Activated CD4-positive, alpha-beta T cell treated with anti-CD3 and anti-CD28 coated beads for 48 hours (primary cell): ENCODE measurements around the gene APEH.
A peak's percentile ranks its signal among the peaks of the same experiment; 100 is the strongest.
"Not testable (repeated sequence)": the region's sequence is repeated elsewhere in the genome, so short reads cannot be mapped to it uniquely, and the experiment has no call there.

Experiments used
- DNase-seq: peaks from one replicate; pipeline ENCODE4 v3.0.0-alpha.2; 2020

APEH gene

DNA sequence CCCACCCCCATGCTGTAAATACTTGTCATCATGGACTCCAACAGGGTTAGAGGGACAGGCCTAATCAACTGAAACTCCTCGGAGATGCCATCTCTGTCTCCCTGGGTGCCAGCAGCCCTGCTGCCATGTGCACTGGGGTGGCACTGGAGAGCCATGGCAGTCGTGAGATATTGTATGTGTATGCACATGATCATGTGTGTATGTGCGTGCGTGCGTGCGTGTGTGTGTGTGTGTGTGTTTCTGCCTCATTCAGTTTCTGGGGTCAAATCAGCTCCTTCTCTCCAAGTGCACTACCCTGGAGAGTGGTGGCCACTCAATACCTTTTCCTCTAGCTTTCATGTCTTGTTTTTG, 3.2 kb upstream of the APEH start:
- DNase-seq = no peak

DNA sequence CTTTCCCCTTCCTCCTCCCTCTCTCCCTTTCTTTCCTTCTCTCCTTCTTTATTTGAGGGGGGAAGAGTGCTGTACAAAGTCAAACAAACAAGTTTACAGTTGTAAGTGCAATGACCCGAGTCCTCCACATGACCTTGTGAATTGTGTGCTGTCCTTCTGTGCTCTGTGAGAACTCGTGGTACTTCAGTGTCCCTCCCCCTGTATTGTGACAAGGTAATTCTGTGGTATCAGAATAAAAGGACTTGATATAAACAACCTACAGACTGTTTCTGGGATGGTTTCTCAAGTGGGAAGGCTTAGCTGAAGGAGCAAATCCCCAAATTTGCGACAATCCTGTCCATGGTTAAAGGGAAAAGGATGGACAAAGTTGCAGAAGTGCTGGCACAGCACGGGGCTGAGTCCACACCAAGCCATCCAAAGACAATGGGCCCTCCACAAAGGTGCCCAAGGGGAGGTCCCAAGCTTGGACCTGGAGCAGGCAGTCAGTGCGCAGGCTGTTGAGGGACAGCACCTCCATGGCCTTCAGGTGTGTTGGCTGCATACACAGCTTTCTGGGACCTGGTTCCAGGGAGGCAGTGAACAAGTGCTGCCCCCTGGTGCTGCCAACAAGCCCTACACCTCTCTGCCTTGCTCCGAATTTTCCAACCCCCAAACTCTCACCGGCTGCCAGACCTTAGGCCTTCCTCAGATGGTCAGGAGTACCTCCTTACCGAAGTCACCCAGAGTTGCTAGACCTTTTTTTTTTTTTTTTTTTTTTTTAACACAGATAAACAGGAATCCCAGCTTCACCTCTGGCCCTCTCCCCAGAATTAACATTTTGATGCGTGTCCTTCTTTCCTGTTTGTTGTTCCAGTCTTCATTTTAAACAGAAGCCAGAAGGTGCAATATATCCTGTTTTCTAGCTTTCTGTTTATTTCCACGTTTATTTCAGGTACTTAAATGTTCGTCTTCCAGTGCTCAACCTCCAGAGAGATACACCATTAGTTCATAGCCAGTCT, 2.6 kb upstream of the APEH start:
- DNase-seq = peak; percentile 82

DNA sequence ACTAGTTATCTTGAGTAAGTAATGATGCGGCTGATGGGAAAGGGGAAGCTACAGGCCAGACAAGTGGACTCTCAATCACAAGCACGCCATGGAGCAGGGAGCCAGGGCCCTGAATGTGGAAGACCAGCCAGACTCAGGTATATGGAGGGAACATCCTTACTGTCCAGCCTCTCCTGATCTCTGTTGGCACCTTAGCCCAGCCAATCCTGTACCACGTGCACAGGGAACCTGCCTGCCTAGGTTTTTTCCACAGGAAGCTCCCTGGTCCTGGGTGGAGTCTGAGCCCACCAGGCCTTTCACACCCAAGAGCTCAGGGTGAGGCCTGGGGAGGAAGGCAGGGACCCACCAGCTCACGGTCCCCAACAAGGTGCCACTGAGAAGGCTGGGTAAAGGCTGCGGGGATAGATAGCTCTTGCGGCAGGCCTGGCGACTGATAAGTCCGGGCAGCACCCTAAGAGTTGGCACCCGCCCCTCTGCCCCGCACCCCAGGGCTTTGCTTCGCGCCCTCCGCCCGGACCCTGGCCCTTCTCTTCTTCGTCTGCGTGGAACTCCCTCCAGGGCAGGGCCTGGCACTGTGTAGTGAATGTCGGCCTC, 933 bp upstream of the APEH start:
- no peak for DNase-seq

DNA sequence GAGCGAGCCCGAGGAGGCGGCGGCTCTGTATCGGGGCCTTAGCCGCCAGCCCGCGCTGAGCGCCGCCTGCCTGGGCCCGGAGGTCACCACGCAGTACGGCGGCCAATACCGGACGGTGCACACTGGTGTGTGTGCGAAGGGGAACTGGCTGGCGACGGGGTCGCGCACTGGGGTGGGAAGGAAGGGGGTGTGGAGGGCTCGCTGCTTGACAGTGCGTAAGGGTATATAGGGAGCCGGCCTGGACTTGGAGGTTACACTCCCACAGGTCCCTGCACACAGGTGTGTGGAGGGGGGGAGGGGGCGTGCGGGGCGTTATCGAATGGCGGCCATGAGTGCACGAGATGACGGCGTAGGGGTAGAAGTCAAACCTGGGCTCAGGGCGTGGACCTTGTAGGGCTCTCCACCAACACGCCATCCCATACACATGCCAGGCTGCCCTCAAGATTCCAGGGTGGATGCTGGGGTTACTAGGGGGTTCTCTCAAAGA, 389 bp downstream of the APEH start:
- DNase-seq = peak; percentile 60

DNA sequence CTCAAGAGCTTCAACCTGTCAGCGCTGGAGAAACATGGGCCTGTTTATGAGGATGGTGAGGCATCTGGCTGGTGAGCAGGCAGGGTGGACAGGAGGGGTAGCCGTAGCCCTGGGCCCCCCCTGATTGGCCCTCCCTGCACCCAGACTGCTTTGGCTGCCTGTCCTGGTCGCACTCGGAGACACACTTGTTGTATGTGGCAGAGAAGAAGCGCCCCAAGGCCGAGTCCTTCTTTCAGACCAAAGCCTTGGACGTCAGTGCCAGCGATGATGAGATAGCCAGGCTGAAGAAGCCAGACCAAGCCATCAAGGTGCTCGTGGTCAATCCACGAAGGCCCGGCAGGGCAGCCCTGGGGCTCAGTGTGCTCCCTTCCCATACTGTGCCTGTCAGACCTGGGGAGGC, 1.8 kb downstream of the APEH start:
- no peak for DNase-seq

DNA sequence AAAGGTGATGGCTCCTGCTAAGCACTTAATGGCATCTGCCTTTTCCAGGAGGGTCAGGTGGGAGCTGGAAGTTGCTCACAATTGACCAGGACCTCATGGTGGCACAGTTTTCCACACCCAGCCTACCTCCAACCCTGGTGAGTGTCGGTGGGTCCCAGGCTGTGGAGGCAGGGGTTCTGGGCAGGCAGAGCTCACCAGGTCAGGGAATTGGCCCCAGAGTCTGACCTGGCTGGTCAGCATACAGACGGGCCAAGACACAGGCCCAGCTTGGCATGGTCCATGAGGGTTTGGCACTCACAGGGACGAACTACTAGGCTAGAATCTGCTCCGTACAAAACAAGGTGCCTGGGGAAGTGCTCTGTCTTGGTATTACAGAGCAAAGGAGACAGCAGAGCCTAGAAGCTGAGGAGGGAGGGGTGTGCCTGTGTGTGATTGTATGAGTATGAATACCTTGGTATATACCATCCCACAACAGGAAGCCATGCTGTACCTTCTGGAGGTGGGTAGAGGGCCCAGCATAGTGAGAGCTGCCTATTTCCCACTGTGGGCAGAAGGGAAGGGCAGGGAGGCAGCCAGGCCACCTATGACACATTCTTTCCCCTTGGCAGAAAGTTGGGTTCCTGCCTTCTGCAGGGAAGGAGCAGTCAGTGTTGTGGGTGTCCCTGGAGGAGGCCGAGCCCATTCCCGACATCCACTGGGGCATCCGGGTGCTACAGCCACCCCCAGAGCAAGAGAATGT, 6.5 kb downstream of the APEH start:
- DNase-seq = no peak

DNA sequence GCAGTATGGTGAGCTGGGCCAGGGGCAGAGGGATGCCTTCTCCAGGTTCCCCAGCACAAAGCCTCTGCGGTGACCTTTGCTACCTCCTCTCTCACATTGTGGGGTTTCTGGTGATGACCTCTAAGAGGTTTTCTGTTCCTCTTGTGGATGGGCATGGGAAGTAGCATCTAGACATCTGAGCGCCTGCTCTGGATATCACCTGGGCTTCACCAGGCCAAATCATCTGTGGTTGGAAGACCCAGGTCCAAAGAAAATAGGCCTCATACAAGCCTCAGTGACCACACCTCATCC, 7.0 kb downstream of the APEH start:
- no peak for DNase-seq

DNA sequence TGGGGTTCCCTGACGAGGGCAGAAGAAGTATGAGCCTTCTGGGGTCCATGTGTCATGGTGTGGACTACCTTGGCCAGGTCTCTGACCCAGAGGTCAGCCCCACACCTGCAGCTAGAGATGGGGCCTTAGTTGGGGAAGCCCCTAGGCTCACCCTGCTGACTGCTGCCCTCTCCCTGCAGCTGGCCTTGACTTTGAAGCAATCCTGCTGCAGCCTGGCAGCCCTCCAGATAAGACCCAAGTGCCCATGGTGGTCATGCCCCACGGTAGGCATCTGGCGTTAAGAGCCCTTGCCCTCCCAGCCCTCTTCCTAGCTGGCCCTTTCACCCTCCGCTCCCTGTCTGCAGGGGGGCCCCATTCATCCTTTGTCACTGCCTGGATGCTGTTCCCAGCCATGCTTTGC, 7.4 kb downstream of the APEH start:
- DNase-seq = no peak

DNA sequence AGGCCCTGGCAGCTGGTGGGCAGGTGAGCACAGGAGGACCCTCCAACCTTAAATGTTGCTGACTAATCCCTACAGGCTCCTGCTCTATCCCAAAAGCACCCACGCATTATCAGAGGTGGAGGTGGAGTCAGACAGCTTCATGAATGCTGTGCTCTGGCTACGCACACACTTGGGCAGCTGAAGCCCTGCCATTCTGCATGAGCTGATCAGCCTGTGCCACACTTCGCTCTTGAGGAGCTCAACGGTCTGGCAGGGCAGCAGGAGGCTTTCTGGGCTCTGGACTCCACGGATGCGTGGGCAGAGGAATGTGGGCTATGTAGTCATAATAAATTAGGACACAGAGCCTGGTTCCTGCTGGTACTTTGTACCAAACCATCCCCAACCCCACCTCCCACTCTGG, 9.0 kb downstream of the APEH start:
- no peak for DNase-seq

DNA sequence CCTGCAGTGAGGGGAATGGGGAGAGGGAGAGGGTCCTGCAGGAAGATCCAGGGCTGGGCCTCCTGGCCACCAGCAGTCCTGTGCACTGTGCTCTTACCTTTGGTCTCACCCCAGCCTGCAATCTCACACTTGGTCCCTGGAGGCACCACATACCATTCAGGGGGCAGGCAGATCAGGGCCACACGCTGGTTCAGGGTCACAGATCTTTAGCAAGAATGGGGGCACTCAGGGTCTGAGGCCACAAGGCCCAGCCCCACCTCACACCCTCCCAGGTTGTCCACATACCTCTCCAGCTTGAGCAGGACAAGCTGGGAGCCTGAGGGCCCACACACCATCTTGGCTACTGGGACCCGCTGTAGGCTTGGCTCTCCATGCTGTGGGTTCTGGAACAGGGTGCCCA, 10.3 kb downstream of the APEH start:
- DNase-seq = not testable (repeated sequence)

DNA sequence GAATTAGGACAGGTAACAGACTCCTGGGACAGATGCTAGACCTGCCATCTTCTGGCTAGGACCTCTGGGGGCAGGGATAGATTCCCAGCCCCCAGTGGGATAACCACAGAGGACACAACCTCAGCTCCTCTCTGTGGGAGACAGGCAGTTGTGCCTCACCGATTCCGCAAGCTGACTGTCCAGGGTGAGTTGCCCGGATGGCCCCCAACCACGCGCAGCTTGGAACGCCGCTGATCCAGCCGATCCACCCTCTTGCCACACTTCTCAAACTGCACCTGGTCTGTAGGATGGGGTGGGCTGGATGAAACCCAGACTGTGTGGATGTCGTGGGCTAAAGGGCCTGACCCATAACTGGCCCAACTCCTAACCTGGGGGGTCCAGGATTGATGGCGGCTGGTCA, 11.0 kb downstream of the APEH start:
- DNase-seq = not testable (repeated sequence)

DNA sequence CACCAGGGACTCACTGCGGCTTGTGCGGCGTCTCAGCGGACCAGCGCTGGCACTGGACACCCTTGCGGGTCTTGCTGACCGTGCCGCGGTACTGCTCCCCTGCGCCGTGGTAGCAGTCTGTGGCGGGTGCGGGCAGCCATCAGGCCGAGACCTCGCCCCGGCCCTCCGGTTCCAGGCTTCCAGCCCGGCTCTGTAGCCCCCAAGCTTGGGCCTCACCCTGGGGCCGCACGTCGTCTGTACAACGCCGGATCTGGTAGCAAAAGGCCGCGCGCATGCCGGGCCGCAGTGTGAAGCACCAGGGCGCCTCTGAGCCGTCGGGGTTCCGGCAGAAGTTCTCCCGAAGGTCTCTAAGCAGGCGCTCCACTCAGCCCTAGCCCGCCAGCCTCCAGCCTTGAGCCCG, 11.7 kb downstream of the APEH start:
- DNase-seq = peak; percentile 21

DNA sequence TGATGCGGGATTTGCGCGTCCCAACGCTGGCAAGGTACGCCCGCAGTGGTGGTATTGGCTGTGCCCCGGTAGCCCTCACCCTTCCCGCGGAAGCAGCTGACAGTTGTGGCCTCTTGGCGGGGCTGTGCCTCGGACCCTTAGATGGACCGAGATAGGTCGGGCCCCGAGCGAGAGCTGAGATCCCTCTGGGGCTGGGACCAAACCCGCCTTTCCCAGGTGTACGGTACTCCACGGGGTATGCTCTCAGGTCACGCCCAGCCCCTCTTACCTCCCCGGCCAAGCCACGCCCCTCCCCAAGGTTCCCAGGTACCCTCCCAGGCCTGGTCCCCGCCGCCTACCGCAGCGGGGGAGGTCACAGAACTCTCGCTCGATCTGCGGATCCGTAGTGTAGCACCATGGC, 12.2 kb downstream of the APEH start:
- DNase-seq = peak; percentile 37

DNA sequence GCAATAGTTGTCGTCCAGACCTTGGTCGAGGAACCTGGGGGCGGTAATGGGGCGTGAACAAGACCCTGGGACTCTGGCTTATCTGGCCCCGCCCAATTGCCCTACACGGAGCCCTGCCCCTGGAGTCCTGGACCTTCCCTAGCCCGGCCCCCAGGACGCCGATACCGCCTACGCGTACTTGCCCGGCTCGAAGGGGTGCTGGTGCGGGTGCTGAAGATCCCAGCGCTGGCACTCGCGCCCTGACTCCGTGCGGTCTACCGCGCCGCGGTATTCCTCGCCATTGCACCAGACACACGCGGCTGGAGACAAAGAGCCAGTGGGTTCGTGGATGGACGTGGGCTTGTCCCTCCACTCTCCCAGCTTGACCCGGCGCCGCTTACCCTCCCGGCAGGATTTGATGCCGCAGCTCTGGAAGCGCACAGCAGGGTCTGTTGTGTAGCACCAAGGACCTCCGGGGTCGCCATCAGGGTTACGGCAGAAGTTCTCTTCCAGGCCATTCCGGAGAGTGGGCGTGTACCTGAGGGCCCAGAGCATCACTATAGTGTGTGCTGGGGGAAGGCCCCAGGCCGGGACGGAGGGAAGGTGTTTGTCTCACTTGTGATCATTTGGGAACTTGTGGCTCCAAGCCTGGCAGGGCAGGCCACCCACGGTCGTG, 12.7 kb downstream of the APEH start:
- peak; percentile 63 for DNase-seq

DNA sequence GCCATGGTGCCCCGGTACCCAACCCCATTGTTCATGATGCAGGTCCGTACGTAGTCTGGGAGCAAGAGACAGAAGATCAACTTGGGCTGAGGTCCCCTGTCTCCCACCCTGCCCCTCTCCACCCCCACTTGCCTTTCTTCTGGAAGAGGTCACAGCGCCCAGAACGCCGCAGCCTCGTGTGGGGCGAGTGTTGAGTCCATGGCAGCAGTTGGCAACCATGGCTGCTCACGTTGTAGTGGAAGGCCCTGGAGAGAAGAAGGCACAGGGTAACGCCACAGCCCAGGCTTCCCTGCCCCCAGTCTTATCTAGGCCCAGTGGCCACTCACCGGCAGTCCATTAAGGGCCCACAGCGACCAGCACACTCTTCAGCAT, 13.3 kb downstream of the APEH start:
- DNase-seq = not testable (repeated sequence)

DNA sequence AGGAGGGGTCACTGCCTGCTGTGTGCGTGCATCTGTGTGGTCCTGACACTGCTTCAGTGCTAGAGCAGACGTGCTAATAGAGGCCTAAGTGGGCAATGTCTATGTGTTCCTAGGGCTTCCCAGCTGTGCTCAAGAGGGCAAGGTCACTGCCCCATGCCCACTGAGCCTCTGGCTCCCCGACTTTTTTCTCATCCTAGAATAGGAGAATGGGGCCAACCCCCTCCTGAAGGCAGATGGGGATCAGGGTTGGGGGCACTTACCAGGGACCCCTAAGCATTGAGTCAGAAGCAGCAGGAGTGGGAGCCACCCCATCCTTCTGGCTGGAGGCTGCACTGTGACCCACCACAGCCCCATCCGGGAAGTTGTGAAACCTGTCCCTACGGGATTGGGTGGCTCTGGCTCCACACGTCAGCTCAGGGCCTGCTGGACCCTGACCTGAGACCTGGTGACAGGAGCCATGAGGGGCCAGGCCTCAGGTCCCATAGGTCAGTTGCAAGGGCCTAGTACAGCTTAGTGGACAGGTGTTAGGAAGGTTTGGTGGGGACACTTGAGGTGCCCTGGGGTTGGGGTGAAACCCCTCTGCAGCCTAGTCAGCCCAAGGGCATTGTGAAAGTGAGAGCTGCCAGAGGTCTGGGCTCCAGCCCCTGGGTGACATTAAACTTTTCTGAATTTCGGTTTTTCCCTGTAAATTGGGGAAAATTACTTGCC, 14.3 kb downstream of the APEH start:
- DNase-seq = not testable (repeated sequence)

DNA sequence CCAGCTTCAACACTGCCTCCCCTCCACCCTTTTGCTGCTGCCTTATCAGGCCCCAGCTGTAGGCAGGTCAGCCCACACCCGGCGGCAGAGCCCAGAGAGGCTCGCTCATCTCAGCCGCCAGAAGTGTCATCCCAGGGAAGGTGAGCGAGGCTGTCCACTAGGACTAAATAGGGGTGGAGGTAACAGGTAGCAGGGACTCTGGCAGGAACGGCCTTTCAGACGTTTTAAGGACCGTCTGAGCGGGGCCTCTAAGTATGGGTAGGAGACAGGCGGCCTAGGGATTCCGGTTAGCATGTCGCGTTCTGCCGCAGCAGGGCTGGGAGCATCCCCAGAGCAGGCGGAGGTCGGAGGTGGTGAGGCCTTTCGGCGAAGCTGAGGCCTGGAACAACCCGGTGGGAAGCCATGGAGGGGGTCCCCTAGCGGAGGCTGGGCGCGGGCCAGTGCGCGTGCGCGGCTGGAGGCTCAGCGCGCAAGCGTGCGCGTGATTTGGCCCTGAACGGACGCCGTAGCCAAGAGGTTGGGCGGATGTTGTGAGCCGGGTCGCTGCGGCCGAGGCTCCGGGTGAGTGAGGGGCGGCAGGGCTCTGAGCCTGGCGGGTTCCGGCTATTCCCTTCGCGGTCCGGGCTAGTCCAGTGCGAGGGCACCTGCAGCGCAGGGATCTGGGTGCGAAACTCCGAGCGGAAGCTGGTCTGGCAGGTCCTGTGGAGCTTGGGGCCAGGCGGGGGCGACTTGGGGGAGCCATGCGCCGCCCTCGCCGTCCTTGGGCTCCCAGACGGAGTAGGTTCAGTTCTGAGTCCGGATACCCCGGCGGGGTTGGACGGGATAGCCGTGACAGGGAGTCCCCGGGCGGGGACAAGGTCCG, 15.1 kb downstream of the APEH start, which contains the start of the genes MST1 and RNF123:
MST1 (minus strand) TSS at position 429 of the 862 bp plus-strand sequence. CDS start 783 bp downstream, outside the sequence.
RNF123 (plus strand) TSS at position 512 of the 862 bp plus-strand sequence. CDS start 1,609 bp downstream, outside the sequence.
- DNase-seq = peak; percentile 95

DNA sequence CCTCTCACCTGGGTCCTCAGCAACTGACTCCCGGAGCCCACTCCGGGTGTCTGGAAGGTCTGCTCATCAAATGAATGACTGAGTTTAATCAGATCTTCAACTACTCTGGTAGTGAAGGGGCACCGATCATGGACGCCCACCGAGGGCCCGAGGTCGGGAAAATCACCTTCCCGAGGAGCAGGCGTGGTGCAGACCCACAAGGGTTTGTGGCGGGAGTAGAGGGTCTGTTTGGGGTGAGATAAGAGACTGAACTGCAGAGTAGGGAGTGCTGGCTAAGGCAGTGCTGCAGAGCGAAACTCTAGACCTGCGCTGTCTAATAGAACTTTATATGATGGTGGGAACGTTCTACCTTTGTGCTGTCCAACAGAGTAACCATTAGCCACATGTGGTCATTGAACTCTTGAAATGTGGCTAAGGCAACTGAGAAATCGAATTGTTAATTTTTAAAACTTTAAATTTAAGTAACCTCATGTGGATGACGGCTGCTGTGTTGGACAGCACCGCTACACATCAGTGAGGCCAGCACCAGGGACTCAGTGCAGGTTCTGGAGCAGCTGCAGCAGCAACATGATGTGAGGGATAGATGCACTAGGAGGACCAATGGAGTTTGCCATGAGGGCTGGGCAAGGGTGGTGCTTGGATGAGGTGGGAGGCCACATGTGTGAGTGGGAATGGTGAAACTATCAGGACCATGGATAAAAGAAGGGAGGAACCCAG, 15.9 kb downstream of the APEH start:
- DNase-seq = not testable (repeated sequence)

DNA sequence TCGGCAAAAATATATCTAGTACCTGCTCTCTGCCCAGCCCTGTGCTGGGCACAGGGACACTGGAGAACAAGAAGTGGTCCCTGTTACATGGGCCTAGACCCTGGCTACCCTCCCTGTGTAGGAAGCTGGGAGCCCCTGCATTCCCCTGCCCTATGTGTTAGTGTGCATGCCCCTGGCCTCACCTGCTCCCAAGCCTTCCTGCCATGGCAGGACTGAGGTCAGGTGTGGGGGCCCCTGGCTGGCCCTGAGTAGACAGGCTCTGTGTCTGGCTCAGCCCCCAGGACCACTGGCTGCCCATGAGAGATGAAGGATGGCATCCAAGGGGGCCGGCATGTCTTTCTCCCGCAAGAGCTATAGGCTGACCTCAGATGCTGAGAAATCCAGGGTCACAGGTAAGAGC, 16.7 kb downstream of the APEH start:
- not testable (repeated sequence) for DNase-seq

DNA sequence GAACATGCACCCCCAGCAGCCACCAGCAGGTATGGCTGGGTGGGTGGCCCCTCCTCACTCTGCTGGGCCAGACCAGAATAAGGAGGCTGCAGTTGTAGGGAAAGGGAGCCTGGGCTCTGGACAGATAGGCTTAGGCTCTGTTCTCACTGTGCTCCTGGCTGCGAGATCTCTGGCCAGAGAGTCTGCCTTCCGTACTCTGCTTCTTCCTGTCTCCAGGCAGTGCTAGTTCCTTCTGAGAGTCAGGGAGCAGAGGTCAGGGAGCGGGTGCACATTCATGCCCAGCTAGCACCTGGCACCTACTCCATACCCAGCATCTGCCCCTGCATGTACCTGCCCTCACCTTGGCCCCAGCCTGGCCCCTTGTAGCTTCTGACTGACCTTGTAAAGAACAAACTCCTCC, 17.3 kb downstream of the APEH start:
- not testable (repeated sequence) for DNase-seq
